ENCODE data around the gene SORBS1. TPM values are rescaled to one million over a fixed set of nuclear protein-coding genes. Genes with fewer than 3 reads are reported as not detected.

SORBS1 gene
- polyA plus RNA-seq, 1 donor from 2014 or later, result 39.5 TPM

- Histone ChIP-seq H3K36me3 (ENCODE audit: insufficient read depth, low read length) (no peaks in the 10 kb centered on the region), H3K79me2 (replicated peaks; ENCODE audit: insufficient read depth, low read length) (no peaks in the 10 kb centered on the region), H3F3A (ENCODE audit: insufficient read depth, low read length, poor library complexity, severe bottlenecking) (no peaks in the 10 kb centered on the region), H3K4me2 (ENCODE audit: low read length) (no peak overlapping the region), H2AFZ (ENCODE audit: low read depth, low read length) (no peak overlapping the region), H3K9me2 (ENCODE audit: insufficient read depth, low read length) (no peaks in the 10 kb centered on the region), H3K9ac (ENCODE audit: low read length) (no peak overlapping the region), H3K27me3 (ENCODE audit: insufficient read depth, low read depth, low read length) (no peaks in the 10 kb centered on the region), H3K27ac (ENCODE audit: low read length) (no peak overlapping the region), H3K9me3 (ENCODE audit: low read length) (no peaks in the 10 kb centered on the region), H3K4me3 (ENCODE audit: low read length) (no peak overlapping the region), H4K20me1 (ENCODE audit: insufficient read depth) (no peaks in the 10 kb centered on the region)
- TF ChIP-seq CTCF (IDR thresholded peaks at IDR 0.05; ENCODE audit: poor library complexity, severe bottlenecking) (no peak), POLR2AphosphoS5 (IDR thresholded peaks at IDR 0.05) (no peak)
Observed at GRCh38 chr10:95438781-95439180, 122.4 kb downstream of the SORBS1 start.

- Histone ChIP-seq H3K9ac (ENCODE audit: low read length) (no peak overlapping the region), H3K4me3 (ENCODE audit: low read length) (no peak overlapping the region), H3F3A (ENCODE audit: insufficient read depth, low read length, poor library complexity, severe bottlenecking) (no peaks in the 10 kb centered on the region), H4K20me1 (ENCODE audit: insufficient read depth) (no peaks in the 10 kb centered on the region), H3K36me3 (ENCODE audit: insufficient read depth, low read length) (no peaks in the 10 kb centered on the region), H3K79me2 (replicated peaks; ENCODE audit: insufficient read depth, low read length) (no peaks in the 10 kb centered on the region), H3K4me2 (ENCODE audit: low read length) (no peak overlapping the region), H3K27me3 (ENCODE audit: insufficient read depth, low read depth, low read length) (no peaks in the 10 kb centered on the region), H2AFZ (ENCODE audit: low read depth, low read length) (no peak overlapping the region), H3K9me3 (ENCODE audit: low read length) (no peaks in the 10 kb centered on the region), H3K27ac (ENCODE audit: low read length) (no peak overlapping the region), H3K9me2 (ENCODE audit: insufficient read depth, low read length) (no peaks in the 10 kb centered on the region)
- TF ChIP-seq EZH2 (IDR thresholded peaks at IDR 0.05; ENCODE audit: borderline replicate concordance, insufficient read depth, low read length, poor library complexity, severe bottlenecking) (no peak), TAF1 (IDR thresholded peaks at IDR 0.05; ENCODE audit: low read depth) (no peak), EP300 (conservative IDR thresholded peaks at IDR 0.05; ENCODE audit: poor library complexity, severe bottlenecking) (no peak), CTCF (IDR thresholded peaks at IDR 0.05; ENCODE audit: poor library complexity, severe bottlenecking) (no peak), POLR2AphosphoS5 (IDR thresholded peaks at IDR 0.05) (no peak)
Observed at GRCh38 chr10:95437669-95438068, 123.5 kb downstream of the SORBS1 start.

- no peak for TF ChIP-seq SMC3 (conservative IDR thresholded peaks at IDR 0.05; ENCODE audit: poor library complexity)
- TF ChIP-seq RAD21 (conservative IDR thresholded peaks at IDR 0.05), result no peak
- no peak for TF ChIP-seq TAF1 (IDR thresholded peaks at IDR 0.05; ENCODE audit: low read depth)
- no peak for TF ChIP-seq MXI1 (conservative IDR thresholded peaks at IDR 0.05; ENCODE audit: poor library complexity, severe bottlenecking)
- no peak for TF ChIP-seq EP300 (conservative IDR thresholded peaks at IDR 0.05; ENCODE audit: poor library complexity, severe bottlenecking)
- TF ChIP-seq CTCF (IDR thresholded peaks at IDR 0.05; ENCODE audit: poor library complexity, severe bottlenecking), result no peak
- TF ChIP-seq EZH2 (IDR thresholded peaks at IDR 0.05; ENCODE audit: borderline replicate concordance, insufficient read depth, low read length, poor library complexity, severe bottlenecking), result no peak
- TF ChIP-seq REST (IDR thresholded peaks at IDR 0.05; ENCODE audit: borderline replicate concordance), result no peak
- TF ChIP-seq POLR2AphosphoS5 (IDR thresholded peaks at IDR 0.05), result no peak
- Histone ChIP-seq H4K20me1 (ENCODE audit: insufficient read depth) (no peaks in the 10 kb centered on the region), H3K27me3 (ENCODE audit: insufficient read depth, low read depth, low read length) (no peaks in the 10 kb centered on the region), H3F3A (ENCODE audit: insufficient read depth, low read length, poor library complexity, severe bottlenecking) (no peaks in the 10 kb centered on the region), H3K4me2 (ENCODE audit: low read length) (no peak overlapping the region), H3K36me3 (ENCODE audit: insufficient read depth, low read length) (no peaks in the 10 kb centered on the region), H2AFZ (ENCODE audit: low read depth, low read length) (no peak overlapping the region), H3K27ac (ENCODE audit: low read length) (no peak overlapping the region), H3K9me2 (ENCODE audit: insufficient read depth, low read length) (no peaks in the 10 kb centered on the region), H3K4me3 (ENCODE audit: low read length) (no peak overlapping the region), H3K79me2 (replicated peaks; ENCODE audit: insufficient read depth, low read length) (no peaks in the 10 kb centered on the region), H3K9ac (ENCODE audit: low read length) (no peak overlapping the region), H3K9me3 (ENCODE audit: low read length) (no peaks in the 10 kb centered on the region)
Observed at GRCh38 chr10:95435548-95436279, 125.5 kb downstream of the SORBS1 start.

All from neural cell (in vitro differentiated cells).